HG03025 (cell line): ENCODE results near the gene GNS.

ENCODE experiments used
- ATAC-seq: cut with Tn5 transposase; IDR thresholded peaks from one replicate; pipeline ENCODE4 v1.9.1; 2021; ENCODE audit warnings: mild to moderate bottlenecking, moderate library complexity; ENCODE audit not compliant: unreplicated experiment, low FRiP score

GNS gene

GRCh38 chr12:64681200-64682052, 77.8 kb downstream of the GNS start:
- no peak for ATAC-seq

- no peak for ATAC-seq
Observed at GRCh38 chr12:64680235-64680634, 79.0 kb downstream of the GNS start.

- ATAC-seq: peak; percentile 80
Observed at GRCh38 chr12:64679487-64680001, 79.7 kb downstream of the GNS start.

- ATAC-seq: no peak
Observed at GRCh38 chr12:64678835-64679234, 80.4 kb downstream of the GNS start.

GRCh38 chr12:64678248-64678647, 81.0 kb downstream of the GNS start:
- ATAC-seq: no peak

GRCh38 chr12:64675795-64676194, 83.4 kb downstream of the GNS start:
- no peak for ATAC-seq

GRCh38 chr12:64674367-64674922, 84.8 kb downstream of the GNS start:
- ATAC-seq: no peak

- ATAC-seq: no peak
Observed at GRCh38 chr12:64673490-64674169, 85.6 kb downstream of the GNS start.

- no peak for ATAC-seq
Observed at GRCh38 chr12:64672925-64673409, 86.2 kb downstream of the GNS start.

- no peak for ATAC-seq
Observed at GRCh38 chr12:64671681-64672080, 87.5 kb downstream of the GNS start.

- ATAC-seq: no peak
Observed at GRCh38 chr12:64670919-64671639, 88.1 kb downstream of the GNS start.

- no peak for ATAC-seq
Observed at GRCh38 chr12:64670019-64670418, 89.2 kb downstream of the GNS start.

- ATAC-seq: peak; percentile 73
Observed at GRCh38 chr12:64669270-64669842, 89.8 kb downstream of the GNS start.

GRCh38 chr12:64667793-64668192, 91.4 kb downstream of the GNS start:
- no peak for ATAC-seq

- peak; percentile 41 for ATAC-seq
Observed at GRCh38 chr12:64666054-64666914, 92.9 kb downstream of the GNS start.

- peak; percentile 29 for ATAC-seq
Observed at GRCh38 chr12:64665514-64665913, 93.7 kb downstream of the GNS start.
